Measurements from ENCODE around the gene SKI.

- no peak for TF ChIP-seq POLR2A (IDR thresholded peaks at IDR 0.05)
- TF ChIP-seq, protein P1, sequence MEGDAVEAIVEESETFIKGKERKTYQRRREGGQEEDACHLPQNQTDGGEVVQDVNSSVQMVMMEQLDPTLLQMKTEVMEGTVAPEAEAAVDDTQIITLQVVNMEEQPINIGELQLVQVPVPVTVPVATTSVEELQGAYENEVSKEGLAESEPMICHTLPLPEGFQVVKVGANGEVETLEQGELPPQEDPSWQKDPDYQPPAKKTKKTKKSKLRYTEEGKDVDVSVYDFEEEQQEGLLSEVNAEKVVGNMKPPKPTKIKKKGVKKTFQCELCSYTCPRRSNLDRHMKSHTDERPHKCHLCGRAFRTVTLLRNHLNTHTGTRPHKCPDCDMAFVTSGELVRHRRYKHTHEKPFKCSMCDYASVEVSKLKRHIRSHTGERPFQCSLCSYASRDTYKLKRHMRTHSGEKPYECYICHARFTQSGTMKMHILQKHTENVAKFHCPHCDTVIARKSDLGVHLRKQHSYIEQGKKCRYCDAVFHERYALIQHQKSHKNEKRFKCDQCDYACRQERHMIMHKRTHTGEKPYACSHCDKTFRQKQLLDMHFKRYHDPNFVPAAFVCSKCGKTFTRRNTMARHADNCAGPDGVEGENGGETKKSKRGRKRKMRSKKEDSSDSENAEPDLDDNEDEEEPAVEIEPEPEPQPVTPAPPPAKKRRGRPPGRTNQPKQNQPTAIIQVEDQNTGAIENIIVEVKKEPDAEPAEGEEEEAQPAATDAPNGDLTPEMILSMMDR (IDR thresholded peaks at IDR 0.05), result peak in 1 of 3 donors; percentile 37
These were observed 94.0 kb downstream of the SKI start for GRCh38 chr1:2322065-2322571.

Data from breast epithelium (tissue), 3 donors.